ENCODE results near the gene METTL15. TPM values are rescaled to one million over a fixed set of nuclear protein-coding genes. Genes with fewer than 3 reads are reported as not detected.
"Not testable (repeated sequence)": the region's sequence is repeated elsewhere in the genome, so short reads cannot be mapped to it uniquely, and the experiment has no call there.

Gene METTL15
- total RNA-seq, 2 donors from 2014 or later, result 8.8 to 16.8 TPM

- intact Hi-C loops (cut with DNase I), result no loop called here
- WGBS, result 94% methylated on average over 1 of the region's 1 CpG
- H3K4me3 ChIP-seq, result no peak overlapping the region
- TF ChIP-seq POLR2AphosphoS5 (IDR thresholded peaks at IDR 0.05) (no peak), POLR2A (IDR thresholded peaks at IDR 0.05) (no peak), CTCF (IDR thresholded peaks at IDR 0.05) (no peak)
- no peaks in the 10 kb centered on the region for H3K36me3 ChIP-seq
- no peak overlapping the region for H3K27ac ChIP-seq
- no peaks in the 10 kb centered on the region for H3K27me3 ChIP-seq (replicated peaks; ENCODE audit: insufficient read depth)
- no peaks in the 10 kb centered on the region for H3K4me1 ChIP-seq (replicated peaks)
- no peak for DNase-seq (ENCODE audit: low spot score)
- H3K9me3 ChIP-seq, result no peaks in the 10 kb centered on the region
Measured at GRCh38 chr11:28083118-28083517, 25.1 kb upstream of the METTL15 start.

- 85% methylated on average over 1 of the region's 1 CpG for WGBS
- Histone ChIP-seq H3K9me3 (no peaks in the 10 kb centered on the region), H3K36me3 (no peaks in the 10 kb centered on the region), H3K27ac (no peak overlapping the region), H3K4me1 (replicated peaks) (no peaks in the 10 kb centered on the region), H3K27me3 (replicated peaks; ENCODE audit: insufficient read depth) (no peaks in the 10 kb centered on the region), H3K4me3 (no peak overlapping the region)
- TF ChIP-seq POLR2AphosphoS5 (IDR thresholded peaks at IDR 0.05) (no peak), POLR2A (IDR thresholded peaks at IDR 0.05) (no peak), CTCF (IDR thresholded peaks at IDR 0.05) (no peak)
- intact Hi-C loops (cut with DNase I), result no loop called here
- no peak for DNase-seq (ENCODE audit: low spot score)
Measured at GRCh38 chr11:28086569-28086968, 21.6 kb upstream of the METTL15 start.

GRCh38 chr11:28087192-28087591 is 21.0 kb upstream of the METTL15 start:
- WGBS, result 100% methylated on average over 1 of the region's 1 CpG
- H3K4me1 ChIP-seq (replicated peaks); H3K9me3 ChIP-seq; intact Hi-C loops (cut with DNase I); H3K36me3 ChIP-seq; H3K4me3 ChIP-seq; H3K27me3 ChIP-seq (replicated peaks; ENCODE audit: insufficient read depth); DNase-seq (ENCODE audit: low spot score); H3K27ac ChIP-seq: not testable (repeated sequence)

- H3K36me3 ChIP-seq; H3K27ac ChIP-seq; H3K9me3 ChIP-seq; intact Hi-C loops (cut with DNase I); H3K4me3 ChIP-seq; H3K4me1 ChIP-seq (replicated peaks); DNase-seq (ENCODE audit: low spot score); H3K27me3 ChIP-seq (replicated peaks; ENCODE audit: insufficient read depth): not testable (repeated sequence)
- WGBS, result 98% methylated on average over 3 of the region's 3 CpGs
Measured at GRCh38 chr11:28087693-28088092, 20.5 kb upstream of the METTL15 start.

GRCh38 chr11:28089378-28089777 is 18.8 kb upstream of the METTL15 start:
- Histone ChIP-seq H3K4me3 (no peak overlapping the region), H3K27ac (no peak overlapping the region), H3K27me3 (replicated peaks; ENCODE audit: insufficient read depth) (no peaks in the 10 kb centered on the region), H3K4me1 (replicated peaks) (no peaks in the 10 kb centered on the region), H3K9me3 (no peaks in the 10 kb centered on the region), H3K36me3 (no peaks in the 10 kb centered on the region)
- intact Hi-C loops (cut with DNase I), result no loop called here
- DNase-seq (ENCODE audit: low spot score), result no peak
- 85% methylated on average over 5 of the region's 5 CpGs for WGBS
- no peak for TF ChIP-seq POLR2A (IDR thresholded peaks at IDR 0.05)
- no peak for TF ChIP-seq POLR2AphosphoS5 (IDR thresholded peaks at IDR 0.05)
- TF ChIP-seq CTCF (IDR thresholded peaks at IDR 0.05), result no peak

- TF ChIP-seq CTCF (IDR thresholded peaks at IDR 0.05), result no peak
- no peak for TF ChIP-seq POLR2AphosphoS5 (IDR thresholded peaks at IDR 0.05)
- TF ChIP-seq POLR2A (IDR thresholded peaks at IDR 0.05), result no peak
- WGBS, result 64% methylated on average over 2 of the region's 2 CpGs
- no peaks in the 10 kb centered on the region for H3K27me3 ChIP-seq (replicated peaks; ENCODE audit: insufficient read depth)
Measured at GRCh38 chr11:28090052-28090749, 18.0 kb upstream of the METTL15 start.

More at GRCh38 chr11:28090052-28090749, 18.0 kb upstream of the METTL15 start:
- DNase-seq (ENCODE audit: low spot score), result no peak
- no peaks in the 10 kb centered on the region for H3K9me3 ChIP-seq
- no peaks in the 10 kb centered on the region for H3K36me3 ChIP-seq
- H3K4me3 ChIP-seq, result no peak overlapping the region
- no peaks in the 10 kb centered on the region for H3K4me1 ChIP-seq (replicated peaks)
- no peak overlapping the region for H3K27ac ChIP-seq
- intact Hi-C loops (cut with DNase I), result no loop called here

Data from prostate gland (tissue), 2 donors.